Measurements from ENCODE around the gene SLC25A38. TPM values are rescaled to one million over a fixed set of nuclear protein-coding genes. Genes with fewer than 3 reads are reported as not detected.

SLC25A38 gene
- total RNA-seq, 4 donors from 2014 or later, result 6.2 to 21.7 (median 12.6) TPM

DNA sequence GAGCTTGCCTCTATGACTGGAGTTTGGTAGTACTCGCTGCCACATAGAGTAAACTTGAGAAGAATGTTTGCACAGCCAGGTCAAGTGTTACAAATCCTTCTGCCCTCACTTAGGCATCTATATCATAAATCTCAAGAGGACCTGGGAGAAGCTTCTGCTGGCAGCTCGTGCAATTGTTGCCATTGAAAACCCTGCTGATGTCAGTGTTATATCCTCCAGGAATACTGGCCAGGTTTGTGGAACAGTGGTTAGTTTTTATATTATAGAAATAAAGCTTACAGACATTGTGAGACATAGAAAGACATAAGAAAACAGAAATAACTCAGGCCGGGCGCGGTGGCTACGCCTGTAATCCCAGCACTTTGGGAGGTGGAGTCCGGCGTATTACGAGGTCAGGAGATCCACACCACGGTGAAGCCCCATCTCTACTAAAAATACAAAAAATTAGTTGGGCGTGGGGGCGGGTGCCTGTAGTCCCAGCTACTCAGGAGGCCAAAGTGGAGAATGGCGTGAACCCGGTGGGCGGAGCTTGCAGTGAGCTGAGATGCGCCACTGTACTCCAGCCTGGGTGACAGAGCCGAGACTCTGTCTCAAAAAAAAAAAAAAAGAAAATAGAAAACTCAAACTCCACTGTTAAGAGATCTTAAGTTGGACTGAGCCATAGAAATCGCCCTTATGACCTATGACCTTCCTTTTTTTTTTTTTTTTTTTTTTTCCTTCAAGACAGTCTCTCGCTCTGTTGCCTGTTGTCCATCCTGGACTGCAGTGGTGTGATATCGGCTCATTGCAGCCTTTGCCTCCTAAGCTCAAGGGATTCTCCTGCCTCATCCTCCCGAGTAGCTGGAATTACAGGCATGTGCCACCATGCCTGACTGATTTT is 25.6 kb downstream of the SLC25A38 start:
- WGBS, 2 donors, result 66 to 67% methylated on average over 20 to 21 of the region's 21 CpGs
- peak overlapping the region in 1 of 4 donors; percentile 61 for H3K4me3 ChIP-seq
- no peak overlapping the region for H3K27ac ChIP-seq
- peaks cover 14 to 58% (median 39%) of the 10 kb centered on the region in 3 donors for H3K36me3 ChIP-seq
- H3K9me3 ChIP-seq, result no peaks in the 10 kb centered on the region
- DNase-seq, result no peak
- H3K27me3 ChIP-seq, result no peaks in the 10 kb centered on the region
- intact Hi-C loops (cut with DNase I), result no loop called here
- H3K4me1 ChIP-seq, result peaks cover 6 to 73% (median 28%) of the 10 kb centered on the region in 3 donors
- no peak for TF ChIP-seq POLR2A (IDR thresholded peaks at IDR 0.05)

DNA sequence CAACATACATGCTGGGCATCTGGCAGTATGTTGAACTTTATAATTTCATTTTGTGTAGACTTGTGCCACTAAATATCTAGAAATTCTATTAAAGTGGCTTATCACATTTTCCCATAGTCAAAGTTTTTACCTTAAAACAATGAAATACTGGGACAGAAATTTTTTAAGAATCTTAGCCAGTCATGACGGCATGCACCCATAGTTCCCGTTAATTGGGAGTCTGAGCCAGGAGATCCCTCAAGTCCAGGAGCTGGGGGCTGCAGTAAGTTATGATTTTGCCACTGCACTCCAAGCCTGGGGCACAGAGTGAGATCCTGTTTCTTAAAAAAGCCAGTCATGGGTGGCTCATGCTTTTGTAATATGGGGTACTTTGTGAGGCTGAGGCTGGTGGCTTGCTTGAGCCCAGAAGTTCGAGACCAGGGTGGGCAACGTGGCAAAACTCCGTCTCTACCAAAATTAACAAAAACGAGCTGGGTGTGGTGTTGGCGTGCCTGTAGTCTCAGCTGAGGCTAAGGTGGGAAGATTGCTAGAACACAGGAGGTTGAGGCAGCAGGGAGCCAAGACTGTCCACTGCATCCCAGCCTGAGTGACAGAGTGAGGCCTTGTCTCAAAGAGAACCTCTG is 26.5 kb downstream of the SLC25A38 start:
- Histone ChIP-seq H3K27me3 (no peaks in the 10 kb centered on the region), H3K9me3 (no peaks in the 10 kb centered on the region), H3K27ac (peak overlapping the region in 1 of 4 donors; percentile 3), H3K4me3 (no peak overlapping the region), H3K36me3 (peaks cover 14 to 67% (median 39%) of the 10 kb centered on the region in 3 donors), H3K4me1 (peaks cover 6 to 82% (median 28%) of the 10 kb centered on the region in 3 donors)
- intact Hi-C loops (cut with DNase I), result no loop called here
- no peak for DNase-seq
- no peak for TF ChIP-seq POLR2A (IDR thresholded peaks at IDR 0.05)
- TF ChIP-seq, protein P1, sequence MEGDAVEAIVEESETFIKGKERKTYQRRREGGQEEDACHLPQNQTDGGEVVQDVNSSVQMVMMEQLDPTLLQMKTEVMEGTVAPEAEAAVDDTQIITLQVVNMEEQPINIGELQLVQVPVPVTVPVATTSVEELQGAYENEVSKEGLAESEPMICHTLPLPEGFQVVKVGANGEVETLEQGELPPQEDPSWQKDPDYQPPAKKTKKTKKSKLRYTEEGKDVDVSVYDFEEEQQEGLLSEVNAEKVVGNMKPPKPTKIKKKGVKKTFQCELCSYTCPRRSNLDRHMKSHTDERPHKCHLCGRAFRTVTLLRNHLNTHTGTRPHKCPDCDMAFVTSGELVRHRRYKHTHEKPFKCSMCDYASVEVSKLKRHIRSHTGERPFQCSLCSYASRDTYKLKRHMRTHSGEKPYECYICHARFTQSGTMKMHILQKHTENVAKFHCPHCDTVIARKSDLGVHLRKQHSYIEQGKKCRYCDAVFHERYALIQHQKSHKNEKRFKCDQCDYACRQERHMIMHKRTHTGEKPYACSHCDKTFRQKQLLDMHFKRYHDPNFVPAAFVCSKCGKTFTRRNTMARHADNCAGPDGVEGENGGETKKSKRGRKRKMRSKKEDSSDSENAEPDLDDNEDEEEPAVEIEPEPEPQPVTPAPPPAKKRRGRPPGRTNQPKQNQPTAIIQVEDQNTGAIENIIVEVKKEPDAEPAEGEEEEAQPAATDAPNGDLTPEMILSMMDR (IDR thresholded peaks at IDR 0.05), result no peak
- 26 to 54% methylated on average over 2 to 7 of the region's 7 CpGs for WGBS, 2 donors

DNA sequence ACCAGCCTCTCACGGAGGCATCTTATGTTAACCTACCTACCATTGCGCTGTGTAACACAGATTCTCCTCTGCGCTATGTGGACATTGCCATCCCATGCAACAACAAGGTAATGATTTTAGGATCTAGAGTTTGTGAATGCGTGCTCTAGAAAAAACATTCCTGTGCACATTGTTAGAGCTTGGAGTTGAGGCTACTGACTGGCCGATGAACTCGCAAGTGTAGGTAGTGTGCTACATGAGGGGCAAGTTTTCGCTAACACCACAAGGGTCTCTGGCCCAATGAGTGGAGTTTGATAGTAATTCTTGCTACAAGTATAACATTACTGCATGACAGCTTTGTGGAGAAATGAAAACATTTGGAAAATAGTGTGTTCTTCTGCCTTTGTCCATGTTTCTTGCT is 27.7 kb downstream of the SLC25A38 start:
- TF ChIP-seq, protein P1 (IDR thresholded peaks at IDR 0.05), result no peak
- TF ChIP-seq POLR2A (IDR thresholded peaks at IDR 0.05), result no peak
- Histone ChIP-seq H3K27ac (no peak overlapping the region), H3K9me3 (no peaks in the 10 kb centered on the region), H3K4me3 (no peak overlapping the region), H3K27me3 (no peaks in the 10 kb centered on the region), H3K4me1 (peaks cover 6 to 85% (median 28%) of the 10 kb centered on the region in 3 donors), H3K36me3 (peaks cover 14 to 67% (median 39%) of the 10 kb centered on the region in 3 donors)
- intact Hi-C loops (cut with DNase I), result no loop called here
- DNase-seq, result no peak
- WGBS, 2 donors, result 89 to 96% methylated on average over 4 to 6 of the region's 7 CpGs

DNA sequence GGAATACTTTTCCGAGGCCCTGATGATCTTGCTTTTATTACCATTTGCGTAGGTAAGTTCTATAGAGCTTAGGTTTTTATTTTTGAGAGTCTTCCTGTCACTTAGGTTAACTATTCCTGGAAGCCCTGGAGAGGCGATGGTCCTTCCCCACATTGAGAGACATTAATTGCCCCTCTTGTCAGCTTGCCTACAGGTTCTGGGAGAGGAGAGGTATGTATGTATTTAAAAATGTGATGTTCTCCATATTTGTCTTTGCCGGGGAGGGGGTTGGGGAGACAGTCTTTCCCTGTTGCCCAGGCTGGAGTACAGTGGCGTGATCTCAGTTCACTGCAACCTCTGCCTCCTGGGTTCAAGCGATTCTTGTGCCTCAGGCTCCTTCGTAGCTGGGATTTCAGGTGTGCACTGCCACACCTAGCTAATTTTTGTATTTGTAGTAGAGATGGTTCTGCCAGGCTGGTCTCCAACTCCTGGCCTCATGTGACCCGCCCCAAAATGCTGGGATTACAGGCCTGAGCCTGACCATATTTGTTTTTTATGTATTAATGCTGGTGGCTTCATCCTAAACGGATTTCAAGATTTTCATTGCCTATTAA is 29.6 kb downstream of the SLC25A38 start:
- TF ChIP-seq, protein P1 (IDR thresholded peaks at IDR 0.05), result no peak
- no peak for TF ChIP-seq POLR2A (IDR thresholded peaks at IDR 0.05)
- peak overlapping the region in 2 of 4 donors; percentile 27 to 34 for H3K27ac ChIP-seq
- WGBS, 2 donors, result 64 to 75% methylated on average over 9 of the region's 9 CpGs
- H3K27me3 ChIP-seq, result no peaks in the 10 kb centered on the region
- intact Hi-C loops (cut with DNase I), result no loop called here
- DNase-seq, result no peak
- no peak overlapping the region for H3K4me3 ChIP-seq
- peaks cover 14 to 67% (median 39%) of the 10 kb centered on the region in 3 donors for H3K36me3 ChIP-seq
- no peaks in the 10 kb centered on the region for H3K9me3 ChIP-seq
- H3K4me1 ChIP-seq, result peaks cover 6 to 79% (median 24%) of the 10 kb centered on the region in 3 donors

DNA sequence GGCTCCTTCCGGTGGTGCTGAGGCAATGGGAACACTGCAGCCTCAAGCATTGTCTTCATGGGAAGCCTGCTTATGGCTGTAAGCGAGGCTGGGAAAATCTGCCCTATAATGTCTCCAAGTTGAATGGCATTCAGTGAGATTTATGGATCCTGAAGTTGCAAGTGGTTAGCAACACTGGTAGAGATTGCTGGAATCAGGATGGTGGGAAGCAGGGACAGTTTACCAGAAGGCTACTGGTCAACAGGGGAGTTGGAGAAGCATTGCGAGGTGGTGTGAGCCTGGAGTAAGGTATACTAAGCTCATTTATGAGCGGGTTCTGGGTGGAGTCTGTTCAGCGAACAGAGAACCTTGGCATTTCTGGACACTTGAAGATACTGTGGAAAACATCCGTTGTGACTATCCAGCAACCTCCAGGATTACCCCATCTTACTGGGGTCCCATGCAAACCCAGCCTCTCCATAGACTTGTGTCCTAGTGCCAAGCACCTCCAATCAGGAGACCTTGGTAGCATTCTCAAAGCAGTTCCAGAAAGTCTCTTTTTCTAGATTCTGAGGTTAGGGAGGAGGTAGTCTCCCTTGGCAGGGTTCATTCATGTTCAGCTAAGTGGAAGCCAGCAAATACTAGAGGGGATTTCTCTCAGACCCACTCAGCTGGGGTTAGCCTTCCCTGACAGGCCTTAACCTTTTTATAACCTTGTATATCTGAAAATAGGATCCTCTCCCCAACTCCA is 30.7 kb downstream of the SLC25A38 start:
- Histone ChIP-seq H3K9me3 (no peaks in the 10 kb centered on the region), H3K4me3 (no peak overlapping the region), H3K27ac (peak overlapping the region; percentile 28 to 44 (median 42)), H3K27me3 (no peaks in the 10 kb centered on the region), H3K36me3 (peaks cover 14 to 58% (median 31%) of the 10 kb centered on the region in 3 donors), H3K4me1 (peaks cover 0 to 79% (median 13%) of the 10 kb centered on the region in 3 donors)
- TF ChIP-seq, protein P1 (IDR thresholded peaks at IDR 0.05), result no peak
- no peak for TF ChIP-seq POLR2A (IDR thresholded peaks at IDR 0.05)
- intact Hi-C loops (cut with DNase I), result no loop called here
- 60 to 78% methylated on average over 6 of the region's 6 CpGs for WGBS, 2 donors
- no peak for DNase-seq

All from esophagus squamous epithelium (tissue), 5 donors.